CD14-positive monocyte (primary cell): ENCODE measurements around the gene GDPD4. TPM values are rescaled to one million over a fixed set of nuclear protein-coding genes. Genes with fewer than 3 reads are reported as not detected.

ENCODE experiments used
- DNase-seq, 3 donors: peaks; one replicate each; pipeline ENCODE4 v3.0.0-alpha.2; 2011 to 2022
- H2AFZ ChIP-seq: 2 replicates; pipeline ENCODE4 v1.6.0; 2012; ENCODE audit warnings: mild to moderate bottlenecking, low read depth, low read length, inconsistent platforms; ENCODE audit not compliant: insufficient read depth, poor library complexity, severe bottlenecking
- H3K27ac ChIP-seq, 2 donors: 1 replicate in 1 of 2; 2 replicates in 1 of 2; pipeline ENCODE4 v1.5.1; 2012 to 2013; ENCODE audit warnings: low read length in 2 of 2, control low read depth in 1 of 2, inconsistent platforms in 1 of 2, low read depth in 1 of 2, mild to moderate bottlenecking in 1 of 2
- H3K27me3 ChIP-seq, 2 donors: one replicate each; pipeline versions ENCODE4 v1.6.0 to v1.6.1; 2011 to 2013; ENCODE audit warnings: low read length in 2 of 2; ENCODE audit not compliant: control insufficient read depth in 2 of 2, insufficient read depth in 2 of 2
- H3K36me3 ChIP-seq, 2 donors: replicated peaks in 1 of 2; 1 replicate in 1 of 2; 2 replicates in 1 of 2; pipeline versions ENCODE4 v1.5.1 to v1.6.1; 2012 to 2013; ENCODE audit warnings: low read length in 2 of 2, control low read depth in 1 of 2, inconsistent platforms in 1 of 2, mild to moderate bottlenecking in 1 of 2; ENCODE audit not compliant: insufficient read depth in 2 of 2, control insufficient read depth in 1 of 2
- H3K4me1 ChIP-seq, 2 donors: 1 replicate in 1 of 2; 2 replicates in 1 of 2; pipeline versions ENCODE4 v1.5.1 to v1.6.1; 2012 to 2013; ENCODE audit warnings: low read length in 2 of 2, control low read depth in 1 of 2, inconsistent platforms in 1 of 2, mild to moderate bottlenecking in 1 of 2, moderate library complexity in 1 of 2; ENCODE audit not compliant: insufficient read depth in 2 of 2, control insufficient read depth in 1 of 2
- H3K4me2 ChIP-seq: replicated peaks from 2 replicates; pipeline ENCODE3; 2012; ENCODE audit warnings: low read length, moderate library complexity, mild to moderate bottlenecking; ENCODE audit not compliant: poor library complexity, severe bottlenecking; ENCODE audit errors: extremely low read depth
- H3K4me3 ChIP-seq, 3 experiments: fragments of 200-600 bp in 1 of 3; sonication (generic) in 1 of 3; replicated peaks in 1 of 3; 1 replicate in 2 of 3; 2 replicates in 1 of 3; pipeline ENCODE4 v1.5.1; 2011 to 2013; ENCODE audit warnings: low read length in 3 of 3, mild to moderate bottlenecking in 3 of 3, control low read depth in 2 of 3, low read depth in 2 of 3, inconsistent platforms in 1 of 3, moderate library complexity in 1 of 3
- H3K79me2 ChIP-seq: 2 replicates; pipeline ENCODE4 v1.6.0; 2012; ENCODE audit warnings: mild to moderate bottlenecking, control low read depth, inconsistent platforms, low read length, moderate library complexity; ENCODE audit not compliant: insufficient read depth
- H3K9ac ChIP-seq: 2 replicates; pipeline ENCODE4 v1.6.0; 2017; ENCODE audit warnings: low read length, mild to moderate bottlenecking; ENCODE audit not compliant: insufficient read depth, poor library complexity, severe bottlenecking
- H3K9me3 ChIP-seq, 2 donors: replicated peaks in 1 of 2; 1 replicate in 1 of 2; 2 replicates in 1 of 2; pipeline versions ENCODE4 v1.5.1 to v1.6.1; 2012 to 2013; ENCODE audit warnings: low read length in 2 of 2, control low read depth in 1 of 2; ENCODE audit not compliant: control insufficient read depth in 1 of 2, insufficient read depth in 1 of 2
- H4K20me1 ChIP-seq: 2 replicates; pipeline ENCODE4 v1.6.0; 2012; ENCODE audit warnings: mild to moderate bottlenecking, low read length, control low read depth, moderate library complexity; ENCODE audit not compliant: insufficient read depth
- H3K27ac Mint-ChIP-seq, 7 donors: one replicate each; pipeline ENCODE4 v1.8.0; 2020; ENCODE audit warnings: mild to moderate bottlenecking in 7 of 7, mixed read lengths in 7 of 7, moderate library complexity in 6 of 7, inconsistent platforms in 2 of 7
- H3K27me3 Mint-ChIP-seq, 3 donors: one replicate each; pipeline ENCODE4 v1.8.0; 2021 to 2022; ENCODE audit warnings: low read depth in 3 of 3, mild to moderate bottlenecking in 3 of 3, mixed read lengths in 3 of 3, moderate library complexity in 3 of 3, inconsistent platforms in 1 of 3
- H3K36me3 Mint-ChIP-seq, 2 donors: one replicate each; pipeline ENCODE4 v1.8.0; 2020; ENCODE audit warnings: mixed read lengths in 2 of 2, inconsistent platforms in 1 of 2, mild to moderate bottlenecking in 1 of 2
- H3K4me1 Mint-ChIP-seq: one replicate; pipeline ENCODE4 v1.8.0; 2020; ENCODE audit warnings: mild to moderate bottlenecking, mixed read lengths
- H3K4me3 Mint-ChIP-seq, 2 donors: one replicate each; pipeline ENCODE4 v1.8.0; 2020; ENCODE audit warnings: mild to moderate bottlenecking in 2 of 2, mixed read lengths in 2 of 2, moderate library complexity in 1 of 2
- H3K9me3 Mint-ChIP-seq, 7 donors: one replicate each; pipeline ENCODE4 v1.8.0; 2020 to 2022; ENCODE audit warnings: mixed read lengths in 7 of 7, mild to moderate bottlenecking in 6 of 7, moderate library complexity in 6 of 7, inconsistent platforms in 2 of 7
- WGBS: methylation state at CpG from one replicate; pipeline ENCODE4 v1.1.5; 2013; ENCODE audit warnings: missing lambda C conversion rate; ENCODE audit not compliant: insufficient coverage; 5-methylcytosine and 5-hydroxymethylcytosine counted together
- intact Hi-C, 2 donors: fragments of 100-400 bp; cut with micrococcal nuclease; formaldehyde crosslinking; loops; one replicate each; pipeline versions ENCODE4 v1.15.0 to v1.15.1; 2023
- polyA plus RNA-seq, 3 donors: library from polyadenylated mRNA; depleted of rRNA in 1 of 3; unstranded in 2 of 3; stranded (reverse) in 1 of 3; fragments of 300-500 nt in 2 of 3; fragments of >200 nt in 1 of 3; fragmentation: Illumina TruSeq in 2 of 3; gene quantifications; 1 replicate in 2 of 3; 2 replicates in 1 of 3; pipeline ENCODE4 v1.2.3, GENCODE V29; 2012 to 2021
- TF ChIP-seq, protein P1 (sequence below): fragments of 200-600 bp; IDR thresholded peaks from one replicate; pipeline ENCODE4 v1.8.0; 2022; ENCODE audit warnings: antibody characterized with exemption, mild to moderate bottlenecking

Gene GDPD4
- polyA plus RNA-seq, 3 donors: not detected

DNA sequence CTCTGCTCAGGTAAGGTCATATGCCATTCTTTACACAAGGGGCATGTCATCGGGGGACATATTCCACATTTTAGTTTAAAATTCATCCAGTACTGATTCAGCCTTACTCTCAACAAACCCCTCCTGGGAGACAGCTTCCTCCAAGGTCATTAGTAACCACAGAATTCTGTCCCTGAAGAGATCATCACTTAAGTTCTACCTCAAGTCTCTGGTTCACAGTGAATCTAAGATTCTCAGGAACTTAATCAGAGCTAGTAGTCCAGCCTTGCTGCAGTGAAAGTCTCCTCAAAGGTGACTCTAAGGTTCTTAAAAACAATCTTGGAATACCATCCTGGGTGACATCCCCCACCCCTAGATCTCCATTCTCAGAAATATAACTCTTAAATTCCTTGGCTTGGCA is 18.9 kb upstream of the GDPD4 start:
- peaks cover 37% of the 10 kb centered on the region for H4K20me1 ChIP-seq
- no peaks in the 10 kb centered on the region for H3K4me1 Mint-ChIP-seq
- no peak overlapping the region for H3K27ac ChIP-seq
- H3K4me1 ChIP-seq: no peaks in the 10 kb centered on the region
- no peak overlapping the region for H3K4me3 ChIP-seq
- H3K9me3 Mint-ChIP-seq: peaks cover 0 to 2% (median 0%) of the 10 kb centered on the region in 7 donors
- TF ChIP-seq, protein P1, sequence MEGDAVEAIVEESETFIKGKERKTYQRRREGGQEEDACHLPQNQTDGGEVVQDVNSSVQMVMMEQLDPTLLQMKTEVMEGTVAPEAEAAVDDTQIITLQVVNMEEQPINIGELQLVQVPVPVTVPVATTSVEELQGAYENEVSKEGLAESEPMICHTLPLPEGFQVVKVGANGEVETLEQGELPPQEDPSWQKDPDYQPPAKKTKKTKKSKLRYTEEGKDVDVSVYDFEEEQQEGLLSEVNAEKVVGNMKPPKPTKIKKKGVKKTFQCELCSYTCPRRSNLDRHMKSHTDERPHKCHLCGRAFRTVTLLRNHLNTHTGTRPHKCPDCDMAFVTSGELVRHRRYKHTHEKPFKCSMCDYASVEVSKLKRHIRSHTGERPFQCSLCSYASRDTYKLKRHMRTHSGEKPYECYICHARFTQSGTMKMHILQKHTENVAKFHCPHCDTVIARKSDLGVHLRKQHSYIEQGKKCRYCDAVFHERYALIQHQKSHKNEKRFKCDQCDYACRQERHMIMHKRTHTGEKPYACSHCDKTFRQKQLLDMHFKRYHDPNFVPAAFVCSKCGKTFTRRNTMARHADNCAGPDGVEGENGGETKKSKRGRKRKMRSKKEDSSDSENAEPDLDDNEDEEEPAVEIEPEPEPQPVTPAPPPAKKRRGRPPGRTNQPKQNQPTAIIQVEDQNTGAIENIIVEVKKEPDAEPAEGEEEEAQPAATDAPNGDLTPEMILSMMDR: no peak
- H3K36me3 ChIP-seq: peaks cover 41 to 47% of the 10 kb centered on the region in 2 donors
- WGBS: 100% methylated on average over 1 of the region's 1 CpG
- no peaks in the 10 kb centered on the region for H3K79me2 ChIP-seq
- H3K9ac ChIP-seq: no peak overlapping the region
- no peak overlapping the region for H2AFZ ChIP-seq
- no peaks in the 10 kb centered on the region for H3K27me3 ChIP-seq
- intact Hi-C loops: no loop called here
- peaks cover 33 to 39% of the 10 kb centered on the region in 2 donors for H3K36me3 Mint-ChIP-seq
- H3K4me3 Mint-ChIP-seq: no peak overlapping the region
- H3K27ac Mint-ChIP-seq: peak overlapping the region in 1 of 7 donors; percentile 57
- no peak for DNase-seq
- no peaks in the 10 kb centered on the region for H3K9me3 ChIP-seq
- H3K4me2 ChIP-seq: no peak overlapping the region
- H3K27me3 Mint-ChIP-seq: peaks cover 0 to 5% (median 4%) of the 10 kb centered on the region in 3 donors

DNA sequence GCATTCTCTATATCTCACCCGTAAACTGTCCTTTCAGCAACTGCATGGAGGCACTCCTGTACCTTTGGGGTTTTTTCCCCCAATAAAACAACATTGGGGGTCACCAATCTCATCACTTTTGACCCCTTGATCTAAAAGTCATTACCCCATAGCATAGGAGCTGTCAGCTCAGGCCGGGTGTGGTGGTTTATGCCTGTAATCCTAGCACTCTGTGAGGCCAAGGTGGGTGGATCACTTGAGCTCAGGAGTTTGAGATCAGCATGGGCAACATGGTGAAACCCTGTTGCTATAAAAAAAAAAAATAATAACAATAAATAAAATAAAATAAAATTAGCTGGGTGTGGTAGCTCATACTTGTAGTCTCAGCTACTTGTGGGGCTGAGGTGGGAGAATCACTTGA is 17.1 kb upstream of the GDPD4 start:
- intact Hi-C loops: no loop called here

More for the DNA sequence above, 17.1 kb upstream of the GDPD4 start:
- H3K4me3 ChIP-seq: no peak overlapping the region
- H3K4me2 ChIP-seq: no peak overlapping the region
- no peak overlapping the region for H3K27ac ChIP-seq
- Mint-ChIP-seq H3K27me3 (peaks cover 0 to 5% (median 4%) of the 10 kb centered on the region in 3 donors), H3K9me3 (peaks cover 0 to 2% (median 0%) of the 10 kb centered on the region in 7 donors), H3K4me1 (no peaks in the 10 kb centered on the region), H3K4me3 (no peak overlapping the region), H3K36me3 (peaks cover 23 to 26% of the 10 kb centered on the region in 2 donors), H3K27ac (no peak overlapping the region)
- no peak for DNase-seq
- peaks cover 25 to 29% of the 10 kb centered on the region in 2 donors for H3K36me3 ChIP-seq
- TF ChIP-seq, protein P1: no peak
- H3K79me2 ChIP-seq: no peaks in the 10 kb centered on the region
- H4K20me1 ChIP-seq: peaks cover 21% of the 10 kb centered on the region
- WGBS: 100% methylated on average over 1 of the region's 2 CpGs
- no peak overlapping the region for H2AFZ ChIP-seq
- no peaks in the 10 kb centered on the region for H3K27me3 ChIP-seq
- H3K9me3 ChIP-seq: no peaks in the 10 kb centered on the region
- no peak overlapping the region for H3K9ac ChIP-seq
- H3K4me1 ChIP-seq: no peaks in the 10 kb centered on the region
